ENCODE data around the gene AFG1L.
A peak's percentile ranks its signal among the peaks of the same experiment; 100 is the strongest.
"Not testable (repeated sequence)": the region's sequence is repeated elsewhere in the genome, so short reads cannot be mapped to it uniquely, and the experiment has no call there.

Gene AFG1L

GRCh38 chr6:108294727-108295625 lies at the start of gene AFG1L:
TSS of gene AFG1L (plus strand) at chr6:108295054. CDS start at chr6:108295080, 26 bp downstream.
- DNase-seq, result peak; percentile 91

- not testable (repeated sequence) for DNase-seq
Measured at GRCh38 chr6:108245095-108245494, 49.8 kb upstream of the AFG1L start.

- DNase-seq, result no peak
Measured at GRCh38 chr6:108247965-108248536, 46.8 kb upstream of the AFG1L start.

GRCh38 chr6:108250240-108250866 lies 44.5 kb upstream of the AFG1L start:
- DNase-seq, result no peak

- DNase-seq, result no peak
Measured at GRCh38 chr6:108251252-108251651, 43.6 kb upstream of the AFG1L start.

GRCh38 chr6:108252055-108252454 lies 42.8 kb upstream of the AFG1L start:
- DNase-seq, result no peak

- no peak for DNase-seq
Measured at GRCh38 chr6:108253241-108253640, 41.6 kb upstream of the AFG1L start.

- DNase-seq, result no peak
Measured at GRCh38 chr6:108254433-108255410, 40.1 kb upstream of the AFG1L start.

- peak; percentile 32 for DNase-seq
Measured at GRCh38 chr6:108260126-108260808, 34.6 kb upstream of the AFG1L start.

GRCh38 chr6:108260809-108261569 lies 33.9 kb upstream of the AFG1L start, which contains the start of gene SNX3:
TSS of gene SNX3 (minus strand) at chr6:108261040. CDS start at chr6:108260921, 119 bp downstream.
- DNase-seq, result peak; percentile 90

GRCh38 chr6:108263371-108263770 lies 31.5 kb upstream of the AFG1L start:
- no peak for DNase-seq

GRCh38 chr6:108268845-108269244 lies 26.0 kb upstream of the AFG1L start:
- DNase-seq, result no peak

- DNase-seq, result not testable (repeated sequence)
Measured at GRCh38 chr6:108269955-108270354, 24.9 kb upstream of the AFG1L start.

- DNase-seq, result no peak
Measured at GRCh38 chr6:108274546-108274945, 20.3 kb upstream of the AFG1L start.

- no peak for DNase-seq
Measured at GRCh38 chr6:108275976-108276375, 18.9 kb upstream of the AFG1L start.

GRCh38 chr6:108277295-108277694 lies 17.6 kb upstream of the AFG1L start:
- DNase-seq, result no peak

- DNase-seq, result no peak
Measured at GRCh38 chr6:108277831-108278230, 17.0 kb upstream of the AFG1L start.

GRCh38 chr6:108285381-108285780 lies 9.5 kb upstream of the AFG1L start:
- DNase-seq, result no peak

- DNase-seq, result no peak
Measured at GRCh38 chr6:108286366-108286765, 8.5 kb upstream of the AFG1L start.

- DNase-seq, result no peak
Measured at GRCh38 chr6:108287373-108287772, 7.5 kb upstream of the AFG1L start.

GRCh38 chr6:108288742-108289141 lies 6.1 kb upstream of the AFG1L start:
- no peak for DNase-seq
